Effector CD8-positive, alpha-beta T cell (primary cell): ENCODE data around the gene CSTB.

Experiments used
- DNase-seq: peaks from one replicate; lab custom pipeline; 2025; lab: John Stamatoyannopoulos, UW

CSTB gene

GRCh38 chr21:43749651-43750262 lies 26.4 kb downstream of the CSTB start:
- no peak for DNase-seq

- DNase-seq: no peak
Observed at GRCh38 chr21:43748622-43749021, 27.5 kb downstream of the CSTB start.

GRCh38 chr21:43745772-43746517 lies 30.2 kb downstream of the CSTB start:
- DNase-seq: no peak

- no peak for DNase-seq
Observed at GRCh38 chr21:43744725-43745124, 31.4 kb downstream of the CSTB start.

GRCh38 chr21:43743947-43744346 lies 32.2 kb downstream of the CSTB start:
- no peak for DNase-seq

- no peak for DNase-seq
Observed at GRCh38 chr21:43741423-43742096, 34.5 kb downstream of the CSTB start.

- no peak for DNase-seq
Observed at GRCh38 chr21:43740497-43741156, 35.5 kb downstream of the CSTB start.

- no peak for DNase-seq
Observed at GRCh38 chr21:43739621-43740435, 36.3 kb downstream of the CSTB start.

GRCh38 chr21:43737158-43737950 lies 38.8 kb downstream of the CSTB start:
- no peak for DNase-seq

- no peak for DNase-seq
Observed at GRCh38 chr21:43736224-43736883, 39.8 kb downstream of the CSTB start.

GRCh38 chr21:43735236-43736091 lies 40.6 kb downstream of the CSTB start:
- DNase-seq: no peak

GRCh38 chr21:43734928-43735229 lies 41.2 kb downstream of the CSTB start:
- no peak for DNase-seq

GRCh38 chr21:43734131-43734927 lies 41.8 kb downstream of the CSTB start:
- DNase-seq: no peak

- no peak for DNase-seq
Observed at GRCh38 chr21:43733529-43734071, 42.5 kb downstream of the CSTB start.

GRCh38 chr21:43733060-43733459 lies 43.0 kb downstream of the CSTB start:
- DNase-seq: no peak

- DNase-seq: no peak
Observed at GRCh38 chr21:43731891-43732711, 44.0 kb downstream of the CSTB start.

GRCh38 chr21:43731476-43731875 lies 44.6 kb downstream of the CSTB start:
- no peak for DNase-seq
